ENCODE measurements around the gene HEATR9.

- no peak for TF ChIP-seq CHD2 (IDR thresholded peaks at IDR 0.05; ENCODE audit: low read length, partially characterized antibody)
- no peak for TF ChIP-seq CTCF (IDR thresholded peaks at IDR 0.05)
Measured at GRCh38 chr17:35892091-35893035, 23.7 kb upstream of the HEATR9 start.
